Activated naive CD4-positive, alpha-beta T cell treated with anti-CD3 and anti-CD28 coated beads, Interleukin-2, amount 50 U/mL, for 72 hours (primary cell): ENCODE data around the gene ASB18. TPM values are rescaled to one million over a fixed set of nuclear protein-coding genes. Genes with fewer than 3 reads are reported as not detected.

ENCODE experiments used
- ATAC-seq, 2 donors: fragments of 150-1000 bp; cut with Tn5 transposase; 2 replicates each; pipeline ENCODE4 v1.10.0; 2021; ENCODE audit warnings: mild to moderate bottlenecking in 2 of 2, moderate library complexity in 2 of 2
- DNase-seq, 2 donors: peaks; one replicate each; pipeline ENCODE4 v3.0.0; 2021 to 2022; ENCODE audit warnings: low spot score in 2 of 2
- H3K27ac Mint-ChIP-seq, 2 donors: one replicate each; pipeline ENCODE4 v1.8.0; 2022; ENCODE audit warnings: mild to moderate bottlenecking in 2 of 2, mixed read lengths in 2 of 2
- H3K36me3 Mint-ChIP-seq, 2 donors: one replicate each; pipeline ENCODE4 v1.8.0; 2022; ENCODE audit warnings: mixed read lengths in 2 of 2
- H3K9me3 Mint-ChIP-seq, 2 donors: one replicate each; pipeline ENCODE4 v1.8.0; 2022; ENCODE audit warnings: mixed read lengths in 2 of 2
- total RNA-seq, 2 donors: library from RNA; stranded (reverse); gene quantifications; one replicate each; pipeline ENCODE4 v1.2.3, GENCODE V29; 2022

Gene ASB18
- total RNA-seq, 2 donors from 2014 or later = not detected

- Mint-ChIP-seq H3K27ac (no peak overlapping the region), H3K36me3 (peaks cover 4 to 5% of the 10 kb centered on the region in 2 donors), H3K9me3 (peaks cover 4 to 6% of the 10 kb centered on the region in 2 donors)
- no peak for ATAC-seq
- no peak for DNase-seq
Measured at GRCh38 chr2:236256366-236256985, 7.7 kb downstream of the ASB18 start.

- Mint-ChIP-seq H3K9me3 (no peaks in the 10 kb centered on the region), H3K27ac (no peak overlapping the region), H3K36me3 (no peaks in the 10 kb centered on the region)
- no peak for ATAC-seq
- no peak for DNase-seq
Measured at GRCh38 chr2:236254674-236255073, 9.5 kb downstream of the ASB18 start.

GRCh38 chr2:236254001-236254400 is 10.2 kb downstream of the ASB18 start:
- ATAC-seq (no peak), DNase-seq (no peak)
- no peak overlapping the region for H3K27ac Mint-ChIP-seq
- no peaks in the 10 kb centered on the region for H3K9me3 Mint-ChIP-seq
- no peaks in the 10 kb centered on the region for H3K36me3 Mint-ChIP-seq

- H3K27ac Mint-ChIP-seq = no peak overlapping the region
- no peaks in the 10 kb centered on the region for H3K9me3 Mint-ChIP-seq
- DNase-seq = no peak
- H3K36me3 Mint-ChIP-seq = no peaks in the 10 kb centered on the region
- ATAC-seq = no peak
Measured at GRCh38 chr2:236252602-236253001, 11.6 kb downstream of the ASB18 start.

- no peaks in the 10 kb centered on the region for H3K36me3 Mint-ChIP-seq
- H3K27ac Mint-ChIP-seq = no peak overlapping the region
- no peak for DNase-seq
- H3K9me3 Mint-ChIP-seq = no peaks in the 10 kb centered on the region
- no peak for ATAC-seq
Measured at GRCh38 chr2:236250909-236251579, 13.2 kb downstream of the ASB18 start.

- Mint-ChIP-seq H3K9me3 (no peaks in the 10 kb centered on the region), H3K27ac (no peak overlapping the region), H3K36me3 (no peaks in the 10 kb centered on the region)
- no peak for DNase-seq
- ATAC-seq = no peak
Measured at GRCh38 chr2:236250286-236250685, 13.9 kb downstream of the ASB18 start.

GRCh38 chr2:236249066-236249465 is 15.1 kb downstream of the ASB18 start:
- ATAC-seq (no peak), DNase-seq (no peak)
- Mint-ChIP-seq H3K9me3 (no peaks in the 10 kb centered on the region), H3K36me3 (no peaks in the 10 kb centered on the region), H3K27ac (no peak overlapping the region)

GRCh38 chr2:236246711-236247246 is 17.4 kb downstream of the ASB18 start:
- Mint-ChIP-seq H3K36me3 (no peaks in the 10 kb centered on the region), H3K9me3 (no peaks in the 10 kb centered on the region), H3K27ac (no peak overlapping the region)
- ATAC-seq = no peak
- no peak for DNase-seq

GRCh38 chr2:236244256-236244655 is 19.9 kb downstream of the ASB18 start:
- DNase-seq (no peak), ATAC-seq (no peak)
- Mint-ChIP-seq H3K9me3 (no peaks in the 10 kb centered on the region), H3K27ac (no peak overlapping the region), H3K36me3 (no peaks in the 10 kb centered on the region)

GRCh38 chr2:236242057-236242495 is 22.1 kb downstream of the ASB18 start:
- DNase-seq (no peak), ATAC-seq (no peak)
- Mint-ChIP-seq H3K27ac (no peak overlapping the region), H3K9me3 (no peaks in the 10 kb centered on the region), H3K36me3 (no peaks in the 10 kb centered on the region)

GRCh38 chr2:236241181-236242056 is 22.8 kb downstream of the ASB18 start:
- Mint-ChIP-seq H3K36me3 (no peaks in the 10 kb centered on the region), H3K27ac (no peak overlapping the region), H3K9me3 (no peaks in the 10 kb centered on the region)
- DNase-seq (no peak), ATAC-seq (no peak)

GRCh38 chr2:236240228-236240990 is 23.8 kb downstream of the ASB18 start:
- Mint-ChIP-seq H3K9me3 (no peaks in the 10 kb centered on the region), H3K36me3 (no peaks in the 10 kb centered on the region), H3K27ac (no peak overlapping the region)
- no peak for DNase-seq
- no peak for ATAC-seq

GRCh38 chr2:236239276-236240065 is 24.7 kb downstream of the ASB18 start:
- Mint-ChIP-seq H3K9me3 (no peaks in the 10 kb centered on the region), H3K36me3 (no peaks in the 10 kb centered on the region), H3K27ac (no peak overlapping the region)
- DNase-seq = no peak
- no peak for ATAC-seq

- no peak for ATAC-seq
- DNase-seq = no peak
- Mint-ChIP-seq H3K9me3 (no peaks in the 10 kb centered on the region), H3K36me3 (no peaks in the 10 kb centered on the region), H3K27ac (no peak overlapping the region)
Measured at GRCh38 chr2:236238751-236239150, 25.5 kb downstream of the ASB18 start.

- ATAC-seq (no peak), DNase-seq (no peak)
- Mint-ChIP-seq H3K36me3 (peaks cover 0 to under 1% of the 10 kb centered on the region in 2 donors), H3K9me3 (peaks cover 0 to 4% of the 10 kb centered on the region in 2 donors), H3K27ac (no peak overlapping the region)
Measured at GRCh38 chr2:236237468-236238190, 26.6 kb downstream of the ASB18 start.
